Stimulated activated CD8-positive, alpha-beta memory T cell treated with anti-CD3 and anti-CD28 coated beads, Interleukin-7, amount 100 ng/mL, for 1 hour (primary cell): ENCODE data around the gene CCDC183.

Experiments
- DNase-seq, 2 donors: peaks; one replicate each; pipeline ENCODE4 v3.0.0-alpha.2; 2020; ENCODE audit warnings: low read depth in 2 of 2

The CCDC183 gene

GRCh38 chr9:136849038-136849959 is 53.2 kb downstream of the CCDC183 start, which contains the start of gene PHPT1:
PHPT1 (plus strand) TSS chr9:136849409; CDS start chr9:136849431, 22 bp downstream.
- peak; percentile 87 to 88 for DNase-seq

GRCh38 chr9:136849960-136850865 is 54.1 kb downstream of the CCDC183 start:
- no peak for DNase-seq

- DNase-seq = no peak
Measured at GRCh38 chr9:136850866-136851775, 55.0 kb downstream of the CCDC183 start.

GRCh38 chr9:136851941-136852663 is 56.0 kb downstream of the CCDC183 start, which contains the start of gene MAMDC4:
MAMDC4 (plus strand) TSS chr9:136852346; CDS start chr9:136852417, 71 bp downstream.
- DNase-seq = no peak

GRCh38 chr9:136852664-136853595 is 56.8 kb downstream of the CCDC183 start:
- DNase-seq = no peak

GRCh38 chr9:136853596-136854112 is 57.5 kb downstream of the CCDC183 start:
- no peak for DNase-seq

GRCh38 chr9:136854113-136854841 is 58.1 kb downstream of the CCDC183 start:
- no peak for DNase-seq

- DNase-seq = no peak
Measured at GRCh38 chr9:136854842-136855460, 58.8 kb downstream of the CCDC183 start.

GRCh38 chr9:136855461-136856078 is 59.4 kb downstream of the CCDC183 start:
- DNase-seq = no peak

GRCh38 chr9:136856079-136856476 is 59.9 kb downstream of the CCDC183 start:
- DNase-seq = no peak

- DNase-seq = no peak
Measured at GRCh38 chr9:136856541-136857141, 60.5 kb downstream of the CCDC183 start.

GRCh38 chr9:136857166-136857565 is 61.0 kb downstream of the CCDC183 start:
- DNase-seq = no peak
